ENCODE data around the gene TMEM202. TPM values are rescaled to one million over a fixed set of nuclear protein-coding genes. Genes with fewer than 3 reads are reported as not detected.
"Not testable (repeated sequence)": the region's sequence is repeated elsewhere in the genome, so short reads cannot be mapped to it uniquely, and the experiment has no call there.

TMEM202 gene
- total RNA-seq, 1 donor from 2014 or later = not detected

- no peak for ATAC-seq
- intact Hi-C loops (cut with DNase I) = no loop called here
- no peak overlapping the region for H3K27ac ChIP-seq
These were observed 39.7 kb downstream of the TMEM202 start for GRCh38 chr15:72437650-72438316.

GRCh38 chr15:72442848-72443247 lies 44.7 kb downstream of the TMEM202 start:
- H3K36me3 ChIP-seq; DNase-seq; H3K9me3 ChIP-seq; H3K27ac ChIP-seq; H3K27me3 ChIP-seq (ENCODE audit: low read depth); intact Hi-C loops (cut with DNase I); H3K4me3 ChIP-seq; ATAC-seq; H3K4me1 ChIP-seq: not testable (repeated sequence)

More at GRCh38 chr15:72437650-72438316, 39.7 kb downstream of the TMEM202 start:
- H3K9me3 ChIP-seq = peaks cover 14% of the 10 kb centered on the region
- no peaks in the 10 kb centered on the region for H3K36me3 ChIP-seq
- TF ChIP-seq CTCF (IDR thresholded peaks at IDR 0.05) = no peak
- no peaks in the 10 kb centered on the region for H3K4me1 ChIP-seq
- no peaks in the 10 kb centered on the region for H3K27me3 ChIP-seq (ENCODE audit: low read depth)
- H3K4me3 ChIP-seq = no peak overlapping the region
- no peak for DNase-seq

- no peaks in the 10 kb centered on the region for H3K27me3 ChIP-seq (ENCODE audit: low read depth)
- no peaks in the 10 kb centered on the region for H3K9me3 ChIP-seq
- DNase-seq (no peak), ATAC-seq (no peak)
- H3K36me3 ChIP-seq = no peaks in the 10 kb centered on the region
- no peak overlapping the region for H3K4me3 ChIP-seq
- no peaks in the 10 kb centered on the region for H3K4me1 ChIP-seq
- no peak for TF ChIP-seq CTCF (IDR thresholded peaks at IDR 0.05)
- intact Hi-C loops (cut with DNase I) = no loop called here
- H3K27ac ChIP-seq = no peak overlapping the region
These were observed 47.3 kb downstream of the TMEM202 start for GRCh38 chr15:72445426-72445825.

GRCh38 chr15:72450805-72451204 lies 52.7 kb downstream of the TMEM202 start:
- H3K27me3 ChIP-seq (ENCODE audit: low read depth) = no peaks in the 10 kb centered on the region
- H3K9me3 ChIP-seq = no peaks in the 10 kb centered on the region
- no peak overlapping the region for H3K4me3 ChIP-seq
- DNase-seq (no peak), ATAC-seq (no peak)
- TF ChIP-seq CTCF (IDR thresholded peaks at IDR 0.05) = no peak
- H3K4me1 ChIP-seq = no peaks in the 10 kb centered on the region
- no peaks in the 10 kb centered on the region for H3K36me3 ChIP-seq
- intact Hi-C loops (cut with DNase I) = no loop called here
- no peak overlapping the region for H3K27ac ChIP-seq

- intact Hi-C loops (cut with DNase I) = no loop called here
- DNase-seq = no peak
These were observed 53.1 kb downstream of the TMEM202 start for GRCh38 chr15:72451224-72451623.

More at GRCh38 chr15:72451224-72451623, 53.1 kb downstream of the TMEM202 start:
- H3K27ac ChIP-seq = no peak overlapping the region
- H3K36me3 ChIP-seq = no peaks in the 10 kb centered on the region
- H3K9me3 ChIP-seq = no peaks in the 10 kb centered on the region
- H3K4me1 ChIP-seq = no peaks in the 10 kb centered on the region
- H3K27me3 ChIP-seq (ENCODE audit: low read depth) = no peaks in the 10 kb centered on the region
- ATAC-seq = no peak
- no peak overlapping the region for H3K4me3 ChIP-seq
- no peak for TF ChIP-seq CTCF (IDR thresholded peaks at IDR 0.05)
